Cardiac fibroblast (primary cell): ENCODE data around the gene DOC2A.

Source experiments
- DNase-seq, 2 donors: peaks; one replicate each; pipeline versions ENCODE4 v3.0.0 to v3.0.0-alpha.2; 2010; ENCODE audit warnings: low read depth in 2 of 2
- H3K4me3 ChIP-seq, 2 donors: replicated peaks in 1 of 2; 1 replicate in 1 of 2; 2 replicates in 1 of 2; pipeline ENCODE4 v1.5.1; 2011; ENCODE audit warnings: low read depth in 2 of 2, low read length in 2 of 2, mild to moderate bottlenecking in 2 of 2, moderate library complexity in 1 of 2
- TF ChIP-seq, protein P1 (sequence below): IDR thresholded peaks from one replicate; pipeline ENCODE4 v1.5.1; 2011; ENCODE audit warnings: low read depth, mild to moderate bottlenecking, low read length, inconsistent platforms

The DOC2A gene

DNA sequence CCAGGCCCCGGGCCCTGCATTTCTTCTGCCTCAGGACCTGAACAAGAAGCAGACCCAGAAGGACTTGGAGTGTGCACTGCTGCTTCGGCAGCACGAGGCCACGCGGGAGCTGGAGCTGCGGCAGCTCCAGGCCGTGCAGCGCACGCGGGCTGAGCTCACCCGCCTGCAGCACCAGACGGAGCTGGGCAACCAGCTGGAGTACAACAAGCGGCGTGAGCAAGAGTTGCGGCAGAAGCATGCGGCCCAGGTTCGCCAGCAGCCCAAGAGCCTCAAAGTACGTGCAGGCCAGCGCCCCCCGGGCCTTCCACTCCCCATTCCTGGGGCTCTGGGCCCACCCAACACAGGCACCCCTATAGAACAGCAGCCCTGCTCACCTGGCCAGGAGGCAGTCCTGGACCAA, 24.6 kb downstream of the DOC2A start:
- TF ChIP-seq, protein P1, sequence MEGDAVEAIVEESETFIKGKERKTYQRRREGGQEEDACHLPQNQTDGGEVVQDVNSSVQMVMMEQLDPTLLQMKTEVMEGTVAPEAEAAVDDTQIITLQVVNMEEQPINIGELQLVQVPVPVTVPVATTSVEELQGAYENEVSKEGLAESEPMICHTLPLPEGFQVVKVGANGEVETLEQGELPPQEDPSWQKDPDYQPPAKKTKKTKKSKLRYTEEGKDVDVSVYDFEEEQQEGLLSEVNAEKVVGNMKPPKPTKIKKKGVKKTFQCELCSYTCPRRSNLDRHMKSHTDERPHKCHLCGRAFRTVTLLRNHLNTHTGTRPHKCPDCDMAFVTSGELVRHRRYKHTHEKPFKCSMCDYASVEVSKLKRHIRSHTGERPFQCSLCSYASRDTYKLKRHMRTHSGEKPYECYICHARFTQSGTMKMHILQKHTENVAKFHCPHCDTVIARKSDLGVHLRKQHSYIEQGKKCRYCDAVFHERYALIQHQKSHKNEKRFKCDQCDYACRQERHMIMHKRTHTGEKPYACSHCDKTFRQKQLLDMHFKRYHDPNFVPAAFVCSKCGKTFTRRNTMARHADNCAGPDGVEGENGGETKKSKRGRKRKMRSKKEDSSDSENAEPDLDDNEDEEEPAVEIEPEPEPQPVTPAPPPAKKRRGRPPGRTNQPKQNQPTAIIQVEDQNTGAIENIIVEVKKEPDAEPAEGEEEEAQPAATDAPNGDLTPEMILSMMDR = no peak
- no peak overlapping the region for H3K4me3 ChIP-seq

DNA sequence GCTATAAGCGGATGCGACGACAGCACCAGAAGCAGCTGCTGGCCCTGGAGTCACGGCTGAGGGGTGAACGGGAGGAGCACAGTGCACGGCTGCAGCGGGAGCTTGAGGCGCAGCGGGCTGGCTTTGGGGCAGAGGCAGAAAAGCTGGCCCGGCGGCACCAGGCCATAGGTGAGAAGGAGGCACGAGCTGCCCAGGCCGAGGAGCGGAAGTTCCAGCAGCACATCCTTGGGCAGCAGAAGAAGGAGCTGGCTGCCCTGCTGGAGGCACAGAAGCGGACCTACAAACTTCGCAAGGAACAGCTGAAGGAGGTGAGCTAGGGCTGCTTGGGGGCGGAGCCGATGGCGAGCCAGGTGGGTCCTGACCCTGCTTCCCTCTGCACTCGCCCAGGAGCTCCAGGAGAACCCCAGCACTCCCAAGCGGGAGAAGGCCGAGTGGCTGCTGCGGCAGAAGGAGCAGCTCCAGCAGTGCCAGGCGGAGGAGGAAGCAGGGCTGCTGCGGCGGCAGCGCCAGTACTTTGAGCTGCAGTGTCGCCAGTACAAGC, 25.5 kb downstream of the DOC2A start:
- DNase-seq = no peak
- TF ChIP-seq, protein P1 = no peak
- no peak overlapping the region for H3K4me3 ChIP-seq

More for the DNA sequence above, 24.6 kb downstream of the DOC2A start:
- no peak for DNase-seq

DNA sequence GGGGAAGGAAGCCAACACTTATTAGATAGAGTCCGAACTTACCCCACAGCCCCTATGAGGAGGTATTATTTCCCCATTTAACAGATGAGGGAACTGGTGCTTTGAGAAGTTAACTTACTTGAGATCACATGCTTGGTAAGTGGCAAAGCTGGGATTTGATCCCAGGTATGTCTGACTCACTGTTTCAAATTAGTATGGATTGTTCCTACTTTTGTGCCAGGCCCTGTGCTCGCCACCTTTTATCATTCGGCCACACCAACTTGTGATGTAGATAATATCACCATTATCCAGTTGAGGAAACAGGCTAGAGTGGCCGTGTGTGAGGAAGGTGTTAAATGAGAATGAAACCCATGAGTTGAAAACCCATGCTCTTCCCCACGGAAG, 26.1 kb downstream of the DOC2A start:
- no peak for DNase-seq
- TF ChIP-seq, protein P1 = no peak
- no peak overlapping the region for H3K4me3 ChIP-seq

DNA sequence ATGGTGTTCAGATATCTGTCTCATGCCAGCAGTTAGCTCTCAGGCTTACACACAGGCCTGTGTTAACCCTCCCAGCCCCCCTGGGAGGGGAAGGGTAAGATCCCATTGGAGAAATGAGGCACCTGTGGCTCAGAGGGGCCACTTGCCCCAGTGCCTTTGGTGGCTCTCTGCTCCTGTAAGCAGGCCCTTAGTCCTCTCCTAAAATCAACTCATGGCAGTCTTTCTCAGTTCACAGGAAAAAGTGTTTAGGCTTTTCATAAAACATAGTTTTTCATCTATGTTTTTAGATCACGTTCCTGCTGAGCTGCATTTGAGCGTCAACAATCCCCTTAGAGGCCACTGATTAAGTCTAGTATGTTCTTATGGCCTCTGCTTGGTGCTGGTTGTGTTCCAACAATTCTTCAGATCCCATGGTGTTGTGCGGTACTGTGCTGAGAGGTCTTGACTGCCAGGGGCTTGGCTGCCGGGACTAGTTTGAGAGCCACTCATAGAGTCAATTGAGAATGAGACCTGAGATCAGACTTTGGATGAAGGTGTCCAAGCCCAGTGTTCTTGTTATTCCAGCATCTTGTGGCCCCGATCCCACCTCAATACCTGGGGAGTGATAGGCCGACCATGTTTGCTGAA, 26.6 kb downstream of the DOC2A start:
- H3K4me3 ChIP-seq = no peak overlapping the region
- no peak for DNase-seq
- TF ChIP-seq, protein P1 = no peak

DNA sequence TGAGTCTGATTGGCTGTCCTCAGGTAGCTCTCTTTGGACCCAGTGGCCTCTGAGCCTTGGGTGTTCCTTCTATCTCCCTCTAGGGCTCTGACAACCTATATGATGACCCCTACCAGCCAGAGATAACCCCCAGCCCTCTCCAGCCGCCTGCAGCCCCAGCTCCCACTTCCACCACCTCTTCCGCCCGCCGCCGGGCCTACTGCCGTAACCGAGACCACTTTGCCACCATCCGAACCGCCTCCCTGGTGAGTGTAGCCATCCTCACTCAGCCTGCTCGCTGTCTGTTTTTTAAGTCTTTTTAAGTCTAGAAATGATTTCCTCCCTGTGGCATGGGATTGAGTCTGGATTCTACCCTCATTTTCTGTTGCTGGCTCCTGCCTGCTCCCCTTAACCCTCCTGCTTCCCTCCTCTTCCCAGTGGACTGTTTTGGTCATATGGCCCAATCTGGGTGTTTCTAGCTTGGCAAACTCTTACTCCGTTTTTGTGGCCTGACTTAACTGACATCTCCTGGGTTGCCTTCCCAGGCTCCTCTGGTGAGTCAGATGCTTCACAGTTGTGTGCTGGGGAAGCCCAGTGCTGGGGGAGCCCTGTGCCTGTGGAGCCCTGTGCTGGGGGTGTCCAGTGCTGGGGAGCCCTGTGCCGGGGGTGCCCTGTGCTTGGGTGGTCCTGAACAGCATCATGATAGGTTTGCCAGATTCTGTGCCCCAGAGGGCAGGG, 27.2 kb downstream of the DOC2A start:
- TF ChIP-seq, protein P1 = no peak
- no peak for DNase-seq
- H3K4me3 ChIP-seq = no peak overlapping the region

DNA sequence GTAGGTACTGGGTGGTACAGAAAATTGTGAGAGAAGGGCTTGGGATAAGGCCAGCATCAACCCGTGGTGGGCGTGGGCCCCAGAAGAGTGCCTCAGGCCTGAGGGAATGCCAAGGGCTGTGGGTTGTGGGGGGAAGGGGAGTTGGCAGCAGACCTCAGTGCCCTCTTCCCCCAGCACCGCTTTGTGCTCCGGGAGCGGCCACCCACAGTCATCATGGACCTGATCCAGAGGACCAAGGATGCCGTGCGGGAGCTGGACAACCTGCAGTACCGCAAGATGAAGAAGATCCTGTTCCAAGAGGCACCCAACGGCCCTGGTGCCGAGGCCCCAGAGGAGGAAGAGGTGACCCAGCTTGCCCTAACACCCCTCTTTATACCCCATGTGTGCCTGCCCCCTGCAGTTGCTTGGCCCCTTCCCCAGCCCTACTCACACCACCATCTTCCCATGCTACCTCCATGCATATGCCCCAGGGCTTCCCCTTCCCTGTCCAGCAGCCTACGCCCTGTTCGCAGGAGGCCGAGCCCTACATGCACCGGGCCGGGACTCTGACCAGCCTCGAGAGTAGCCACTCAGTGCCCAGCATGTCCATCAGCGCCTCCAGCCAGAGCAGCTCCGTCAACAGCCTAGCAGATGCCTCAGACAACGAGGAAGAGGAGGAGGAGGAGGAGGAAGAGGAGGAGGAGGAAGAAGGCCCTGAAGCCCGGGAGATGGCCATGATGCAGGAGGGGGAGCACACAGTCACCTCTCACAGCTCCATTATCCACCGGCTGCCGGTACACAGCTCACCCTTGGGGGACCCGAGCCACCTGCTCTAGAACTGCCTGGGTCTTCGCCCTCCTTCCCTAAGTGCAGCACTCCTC, 28.0 kb downstream of the DOC2A start:
- TF ChIP-seq, protein P1 = no peak
- DNase-seq = no peak
- H3K4me3 ChIP-seq = no peak overlapping the region
